ENCODE measurements around the gene DBI. TPM values are rescaled to one million over a fixed set of nuclear protein-coding genes. Genes with fewer than 3 reads are reported as not detected.

Gene DBI
- total RNA-seq, 1 experiment from 2014 or later, result 253 TPM

DNA sequence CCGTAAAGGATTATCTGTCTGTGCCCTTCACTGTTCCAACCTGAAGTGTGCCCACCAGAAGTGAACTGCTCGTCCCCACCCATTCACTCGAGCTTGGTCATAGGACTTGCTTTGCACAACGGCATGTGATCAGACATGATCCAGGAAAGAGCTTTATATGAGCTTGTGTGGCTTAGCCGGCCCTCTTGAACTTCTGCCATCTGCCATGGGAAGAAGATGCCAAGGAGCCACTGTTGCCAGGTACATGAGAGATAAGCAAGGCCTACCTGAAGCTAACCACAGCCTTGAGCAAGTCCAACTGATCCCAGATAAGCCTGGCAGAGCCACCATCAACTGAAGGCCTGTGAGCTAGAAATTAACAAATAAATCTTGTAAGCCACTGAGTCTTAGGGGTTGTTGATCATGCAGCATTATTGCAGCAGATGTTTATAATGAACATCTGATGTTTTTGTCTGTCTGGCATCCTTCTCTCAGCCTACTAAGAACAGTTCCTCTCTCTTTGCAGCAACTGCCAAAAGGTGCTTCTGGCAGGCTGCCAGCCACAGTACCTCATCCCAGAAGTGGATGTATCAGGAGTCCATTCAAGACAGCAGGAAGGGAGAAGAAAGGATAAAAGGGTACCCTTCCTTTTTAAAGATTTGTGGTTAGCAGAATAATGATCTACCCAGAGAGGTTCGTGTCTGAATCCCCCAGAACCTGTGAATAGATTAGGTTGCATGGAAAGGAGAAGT lies 16.8 kb downstream of the DBI start:
- no peaks in the 10 kb centered on the region for H3K9me3 ChIP-seq (ENCODE audit: control insufficient read depth, insufficient read depth, low read depth, low read length)
- BruUV-seq (replicated peaks), result no TSS peak
- intact Hi-C loops (cut with micrococcal nuclease; ENCODE audit: unreplicated experiment) (no loop called here), in situ Hi-C loops (cut with HindIII; ENCODE audit: low pct_unique_long_range_greater_than_20kb, low sequenced_read_pairs) (no loop called here)
- H3K27me3 ChIP-seq (ENCODE audit: control insufficient read depth, insufficient read depth, low read length), result no peaks in the 10 kb centered on the region
- ATAC-seq (no peak), DNase-seq (ENCODE audit: low read depth, low spot score) (no peak)
- H3K4me3 ChIP-seq (ENCODE audit: low read depth in 2 of 2, low read length in 2 of 2), result no peak overlapping the region
- CTCF ChIA-PET, result no interaction called here
- H3K4me1 ChIP-seq (ENCODE audit: control insufficient read depth, insufficient read depth, low read length), result no peaks in the 10 kb centered on the region
- no peak overlapping the region for H3K27ac ChIP-seq (ENCODE audit: low read length)
- POLR2A ChIA-PET, result interaction anchor here (0.6 kb wide), 1 partner anchor 539 kb away, joined by 3 read pairs; no protein-coding TSS in a partner anchor
- no peak for TF ChIP-seq TCF7L2 (IDR thresholded peaks at IDR 0.05; ENCODE audit: low read depth, low read length)
- TF ChIP-seq POLR2AphosphoS5 (IDR thresholded peaks at IDR 0.05; ENCODE audit: low read depth, low read length), result no peak
- TF ChIP-seq, protein P1, sequence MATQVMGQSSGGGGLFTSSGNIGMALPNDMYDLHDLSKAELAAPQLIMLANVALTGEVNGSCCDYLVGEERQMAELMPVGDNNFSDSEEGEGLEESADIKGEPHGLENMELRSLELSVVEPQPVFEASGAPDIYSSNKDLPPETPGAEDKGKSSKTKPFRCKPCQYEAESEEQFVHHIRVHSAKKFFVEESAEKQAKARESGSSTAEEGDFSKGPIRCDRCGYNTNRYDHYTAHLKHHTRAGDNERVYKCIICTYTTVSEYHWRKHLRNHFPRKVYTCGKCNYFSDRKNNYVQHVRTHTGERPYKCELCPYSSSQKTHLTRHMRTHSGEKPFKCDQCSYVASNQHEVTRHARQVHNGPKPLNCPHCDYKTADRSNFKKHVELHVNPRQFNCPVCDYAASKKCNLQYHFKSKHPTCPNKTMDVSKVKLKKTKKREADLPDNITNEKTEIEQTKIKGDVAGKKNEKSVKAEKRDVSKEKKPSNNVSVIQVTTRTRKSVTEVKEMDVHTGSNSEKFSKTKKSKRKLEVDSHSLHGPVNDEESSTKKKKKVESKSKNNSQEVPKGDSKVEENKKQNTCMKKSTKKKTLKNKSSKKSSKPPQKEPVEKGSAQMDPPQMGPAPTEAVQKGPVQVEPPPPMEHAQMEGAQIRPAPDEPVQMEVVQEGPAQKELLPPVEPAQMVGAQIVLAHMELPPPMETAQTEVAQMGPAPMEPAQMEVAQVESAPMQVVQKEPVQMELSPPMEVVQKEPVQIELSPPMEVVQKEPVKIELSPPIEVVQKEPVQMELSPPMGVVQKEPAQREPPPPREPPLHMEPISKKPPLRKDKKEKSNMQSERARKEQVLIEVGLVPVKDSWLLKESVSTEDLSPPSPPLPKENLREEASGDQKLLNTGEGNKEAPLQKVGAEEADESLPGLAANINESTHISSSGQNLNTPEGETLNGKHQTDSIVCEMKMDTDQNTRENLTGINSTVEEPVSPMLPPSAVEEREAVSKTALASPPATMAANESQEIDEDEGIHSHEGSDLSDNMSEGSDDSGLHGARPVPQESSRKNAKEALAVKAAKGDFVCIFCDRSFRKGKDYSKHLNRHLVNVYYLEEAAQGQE (IDR thresholded peaks at IDR 0.05; ENCODE audit: insufficient read depth in 1 of 2, low read depth in 2 of 2, low read length in 1 of 2), result no peak
- TF ChIP-seq, protein P2, sequence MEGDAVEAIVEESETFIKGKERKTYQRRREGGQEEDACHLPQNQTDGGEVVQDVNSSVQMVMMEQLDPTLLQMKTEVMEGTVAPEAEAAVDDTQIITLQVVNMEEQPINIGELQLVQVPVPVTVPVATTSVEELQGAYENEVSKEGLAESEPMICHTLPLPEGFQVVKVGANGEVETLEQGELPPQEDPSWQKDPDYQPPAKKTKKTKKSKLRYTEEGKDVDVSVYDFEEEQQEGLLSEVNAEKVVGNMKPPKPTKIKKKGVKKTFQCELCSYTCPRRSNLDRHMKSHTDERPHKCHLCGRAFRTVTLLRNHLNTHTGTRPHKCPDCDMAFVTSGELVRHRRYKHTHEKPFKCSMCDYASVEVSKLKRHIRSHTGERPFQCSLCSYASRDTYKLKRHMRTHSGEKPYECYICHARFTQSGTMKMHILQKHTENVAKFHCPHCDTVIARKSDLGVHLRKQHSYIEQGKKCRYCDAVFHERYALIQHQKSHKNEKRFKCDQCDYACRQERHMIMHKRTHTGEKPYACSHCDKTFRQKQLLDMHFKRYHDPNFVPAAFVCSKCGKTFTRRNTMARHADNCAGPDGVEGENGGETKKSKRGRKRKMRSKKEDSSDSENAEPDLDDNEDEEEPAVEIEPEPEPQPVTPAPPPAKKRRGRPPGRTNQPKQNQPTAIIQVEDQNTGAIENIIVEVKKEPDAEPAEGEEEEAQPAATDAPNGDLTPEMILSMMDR (IDR thresholded peaks at IDR 0.05), result no peak
- TF ChIP-seq SIN3A (IDR thresholded peaks at IDR 0.05; ENCODE audit: borderline replicate concordance, insufficient read depth, low read depth, low read length), result no peak
- H3K36me3 ChIP-seq (ENCODE audit: control insufficient read depth, insufficient read depth, low read length), result no peaks in the 10 kb centered on the region

DNA sequence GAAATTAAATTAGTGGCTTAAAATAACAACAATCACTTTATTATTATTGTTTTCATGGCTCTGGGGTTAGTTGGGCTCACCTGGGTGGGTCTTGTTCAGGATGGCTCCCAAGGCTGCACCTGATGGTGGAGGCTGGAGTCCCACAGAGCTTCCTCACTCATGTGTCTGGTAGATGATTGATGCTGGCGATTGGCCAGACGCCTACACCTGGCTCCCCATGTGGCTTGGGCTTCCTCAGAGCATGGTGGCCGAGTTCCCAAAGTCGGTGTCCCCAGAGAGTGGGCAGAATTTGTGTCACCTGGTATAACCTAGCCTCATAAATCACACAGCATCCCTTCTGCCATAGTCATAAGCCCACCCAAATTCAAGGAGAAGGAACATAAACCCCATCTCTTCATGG lies 18.2 kb downstream of the DBI start:
- ATAC-seq (no peak), DNase-seq (ENCODE audit: low read depth, low spot score) (no peak)
- in situ Hi-C loops (cut with HindIII; ENCODE audit: low pct_unique_long_range_greater_than_20kb, low sequenced_read_pairs) (no loop called here), intact Hi-C loops (cut with micrococcal nuclease; ENCODE audit: unreplicated experiment) (no loop called here)
- H3K36me3 ChIP-seq (ENCODE audit: control insufficient read depth, insufficient read depth, low read length), result no peaks in the 10 kb centered on the region
- H3K27ac ChIP-seq (ENCODE audit: low read length), result no peak overlapping the region
- ChIA-PET POLR2A (no interaction called here), CTCF (no interaction called here)
- H3K4me3 ChIP-seq (ENCODE audit: low read depth in 2 of 2, low read length in 2 of 2), result no peak overlapping the region
- no peaks in the 10 kb centered on the region for H3K27me3 ChIP-seq (ENCODE audit: control insufficient read depth, insufficient read depth, low read length)
- TF ChIP-seq SIN3A (IDR thresholded peaks at IDR 0.05; ENCODE audit: borderline replicate concordance, insufficient read depth, low read depth, low read length) (no peak), TCF7L2 (IDR thresholded peaks at IDR 0.05; ENCODE audit: low read depth, low read length) (no peak), POLR2AphosphoS5 (IDR thresholded peaks at IDR 0.05; ENCODE audit: low read depth, low read length) (no peak)
- TF ChIP-seq, protein P1 (IDR thresholded peaks at IDR 0.05; ENCODE audit: insufficient read depth in 1 of 2, low read depth in 2 of 2, low read length in 1 of 2), result no peak
- TF ChIP-seq, protein P2 (IDR thresholded peaks at IDR 0.05), result no peak
- H3K4me1 ChIP-seq (ENCODE audit: control insufficient read depth, insufficient read depth, low read length), result no peaks in the 10 kb centered on the region
- no TSS peak for BruUV-seq (replicated peaks)
- H3K9me3 ChIP-seq (ENCODE audit: control insufficient read depth, insufficient read depth, low read depth, low read length), result no peaks in the 10 kb centered on the region
